Peyer's patch (tissue), 4 donors: ENCODE results near the gene CHAC1. TPM values are rescaled to one million over a fixed set of nuclear protein-coding genes. Genes with fewer than 3 reads are reported as not detected.
A peak's percentile ranks its signal among the peaks of the same experiment; 100 is the strongest.

ENCODE experiments used
- DNase-seq, 3 donors: peaks; one replicate each; pipeline ENCODE4 v3.0.0-alpha.2; 2017 to 2019
- H3K27ac ChIP-seq, 4 donors: fragments of 200-600 bp; sonication (generic); one replicate each; pipeline ENCODE4 v1.5.1; 2016 to 2019
- H3K27me3 ChIP-seq, 2 donors: fragments of 200-600 bp; sonication (generic); one replicate each; pipeline ENCODE4 v1.5.1; 2019
- H3K36me3 ChIP-seq, 3 donors: fragments of 200-600 bp; sonication (generic); one replicate each; pipeline ENCODE4 v1.5.1; 2016 to 2019
- H3K4me1 ChIP-seq, 4 donors: fragments of 200-600 bp; sonication (generic); one replicate each; pipeline ENCODE4 v1.5.1; 2016 to 2019
- H3K4me3 ChIP-seq, 4 donors: fragments of 200-600 bp; sonication (generic); 1 replicate in 3 of 4; 2 replicates in 1 of 4; pipeline ENCODE4 v1.5.1; 2016 to 2019; ENCODE audit warnings: mild to moderate bottlenecking in 1 of 4
- H3K9me3 ChIP-seq, 4 donors: fragments of 200-600 bp; sonication (generic); one replicate each; pipeline ENCODE4 v1.5.1; 2016 to 2019; ENCODE audit warnings: mild to moderate bottlenecking in 1 of 4
- POLR2A ChIP-seq, 2 donors: fragments of 450-650 bp; IDR thresholded peaks; one replicate each; pipeline ENCODE4 v1.5.1; 2017; ENCODE audit warnings: antibody characterized with exemption in 2 of 2, mild to moderate bottlenecking in 2 of 2, moderate library complexity in 2 of 2
- total RNA-seq, 4 donors: library from RNA; depleted of rRNA; stranded (reverse); fragments of >200 nt; gene quantifications; one replicate each; pipeline ENCODE4 v1.1.0, GENCODE V29; 2016
- TF ChIP-seq, protein P1 (sequence below), 6 experiments: fragments of 450-650 bp in 4 of 6; fragments of 200-600 bp in 2 of 6; sonication (generic) in 1 of 6; IDR thresholded peaks; one replicate each; pipeline ENCODE4 v1.5.1; 2017 to 2019; ENCODE audit warnings: antibody characterized with exemption in 6 of 6, mild to moderate bottlenecking in 3 of 6, moderate library complexity in 1 of 6

The CHAC1 gene
- total RNA-seq, 4 donors from 2014 or later = 2.4 TPM; not detected in 3

DNA sequence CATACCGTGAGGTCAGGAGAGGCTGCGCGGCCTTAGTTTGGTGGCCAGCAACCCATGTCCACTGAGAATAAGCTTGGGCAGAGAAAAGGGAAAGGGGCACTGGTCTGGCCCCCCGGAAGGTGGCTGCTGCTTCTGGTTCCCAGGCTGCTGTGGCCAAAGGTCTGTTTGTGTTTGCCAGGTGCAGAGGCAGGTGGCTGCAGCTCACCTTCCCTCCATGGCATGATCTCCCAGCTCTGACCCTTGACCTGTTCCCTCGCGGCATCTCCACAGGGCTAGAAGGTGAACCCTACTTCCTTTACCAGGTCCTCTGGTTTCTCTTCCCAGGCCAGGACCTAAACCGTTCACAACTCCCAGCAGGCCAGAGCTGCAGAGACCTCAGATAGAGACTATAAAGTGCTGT, 45.2 kb upstream of the CHAC1 start:
- Histone ChIP-seq H3K27ac (peak overlapping the region; percentile 84 to 93 (median 92)), H3K27me3 (no peaks in the 10 kb centered on the region), H3K36me3 (peaks cover 0 to 7% (median 0%) of the 10 kb centered on the region in 3 donors), H3K4me1 (peaks cover 0 to 65% (median 17%) of the 10 kb centered on the region in 4 donors), H3K9me3 (no peaks in the 10 kb centered on the region), H3K4me3 (no peak overlapping the region)
- TF ChIP-seq, protein P1, sequence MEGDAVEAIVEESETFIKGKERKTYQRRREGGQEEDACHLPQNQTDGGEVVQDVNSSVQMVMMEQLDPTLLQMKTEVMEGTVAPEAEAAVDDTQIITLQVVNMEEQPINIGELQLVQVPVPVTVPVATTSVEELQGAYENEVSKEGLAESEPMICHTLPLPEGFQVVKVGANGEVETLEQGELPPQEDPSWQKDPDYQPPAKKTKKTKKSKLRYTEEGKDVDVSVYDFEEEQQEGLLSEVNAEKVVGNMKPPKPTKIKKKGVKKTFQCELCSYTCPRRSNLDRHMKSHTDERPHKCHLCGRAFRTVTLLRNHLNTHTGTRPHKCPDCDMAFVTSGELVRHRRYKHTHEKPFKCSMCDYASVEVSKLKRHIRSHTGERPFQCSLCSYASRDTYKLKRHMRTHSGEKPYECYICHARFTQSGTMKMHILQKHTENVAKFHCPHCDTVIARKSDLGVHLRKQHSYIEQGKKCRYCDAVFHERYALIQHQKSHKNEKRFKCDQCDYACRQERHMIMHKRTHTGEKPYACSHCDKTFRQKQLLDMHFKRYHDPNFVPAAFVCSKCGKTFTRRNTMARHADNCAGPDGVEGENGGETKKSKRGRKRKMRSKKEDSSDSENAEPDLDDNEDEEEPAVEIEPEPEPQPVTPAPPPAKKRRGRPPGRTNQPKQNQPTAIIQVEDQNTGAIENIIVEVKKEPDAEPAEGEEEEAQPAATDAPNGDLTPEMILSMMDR (IDR thresholded peaks at IDR 0.05) = no peak
- no peak for TF ChIP-seq POLR2A (IDR thresholded peaks at IDR 0.05)
- DNase-seq = peak in 1 of 3 donors; percentile 75

DNA sequence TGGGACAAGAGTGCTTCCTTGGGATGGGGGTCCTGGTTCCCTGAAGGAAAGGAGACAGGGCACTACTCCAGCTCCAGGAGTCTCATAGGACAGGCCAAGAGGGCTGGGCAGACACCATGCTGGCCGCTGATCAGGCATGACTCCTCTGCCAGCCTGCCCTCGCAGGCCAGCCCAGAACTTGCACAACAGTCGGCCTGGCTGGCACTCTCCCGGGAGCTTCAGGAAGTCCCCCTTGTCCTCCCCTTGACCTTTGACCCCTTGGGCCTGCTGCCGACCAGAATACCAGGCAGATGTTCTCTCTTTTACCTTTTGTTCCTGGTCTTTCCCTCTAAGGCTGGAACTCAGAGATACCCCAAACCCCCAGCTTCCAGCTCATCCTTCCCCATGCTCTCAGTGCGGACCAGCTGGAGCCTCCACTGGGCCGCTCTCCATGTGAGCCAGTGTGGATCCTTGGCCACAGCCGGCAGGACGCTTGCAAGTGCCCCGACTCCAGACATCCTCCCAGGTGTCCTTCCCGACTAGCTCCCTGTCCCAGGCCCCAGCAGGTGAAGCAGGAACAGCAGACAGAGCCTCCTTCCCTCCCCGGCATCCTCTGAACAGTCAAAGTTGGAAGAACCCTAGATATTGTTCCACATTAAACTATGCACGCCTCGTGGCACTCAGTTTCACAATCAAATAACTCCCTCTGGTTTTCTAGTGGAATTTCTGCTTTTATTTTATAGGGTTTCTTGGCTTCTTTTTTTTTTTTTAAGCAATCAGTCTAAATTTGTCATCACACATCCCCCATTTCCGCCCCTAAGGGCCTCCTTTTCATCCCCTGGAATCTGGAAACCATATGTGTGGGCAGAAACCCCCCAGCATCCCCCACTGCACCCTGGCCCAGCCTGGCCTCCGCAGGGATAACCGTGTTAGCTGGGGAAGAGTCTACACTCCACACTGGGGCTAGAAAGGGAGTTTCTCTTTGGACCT, 43.3 kb upstream of the CHAC1 start:
- Histone ChIP-seq H3K27me3 (no peaks in the 10 kb centered on the region), H3K4me3 (no peak overlapping the region), H3K9me3 (no peaks in the 10 kb centered on the region), H3K36me3 (no peaks in the 10 kb centered on the region), H3K27ac (no peak overlapping the region), H3K4me1 (peaks cover 0 to 51% (median 15%) of the 10 kb centered on the region in 4 donors)
- DNase-seq = no peak
- no peak for TF ChIP-seq POLR2A (IDR thresholded peaks at IDR 0.05)
- TF ChIP-seq, protein P1 (IDR thresholded peaks at IDR 0.05) = no peak

DNA sequence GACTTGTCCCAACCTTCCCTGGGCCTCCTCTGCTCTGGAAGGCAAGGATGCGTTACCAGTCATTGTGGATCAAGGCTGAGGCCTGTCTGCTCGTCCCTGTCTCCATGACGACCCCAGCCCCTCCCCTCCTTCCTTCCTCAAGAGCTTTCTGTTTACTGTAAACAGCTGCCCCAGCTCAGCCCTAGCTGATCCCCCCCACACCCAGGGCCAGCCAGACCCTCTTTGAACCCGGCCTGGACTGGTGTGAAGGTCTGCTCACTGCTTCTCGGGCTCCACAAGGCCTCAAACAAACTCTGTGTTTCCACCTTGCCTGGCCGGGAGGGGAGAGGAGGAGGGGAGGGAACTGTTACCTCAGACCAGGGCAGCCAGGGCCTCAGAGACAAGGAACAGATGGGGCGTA, 42.1 kb upstream of the CHAC1 start:
- no peak overlapping the region for H3K27ac ChIP-seq

DNA sequence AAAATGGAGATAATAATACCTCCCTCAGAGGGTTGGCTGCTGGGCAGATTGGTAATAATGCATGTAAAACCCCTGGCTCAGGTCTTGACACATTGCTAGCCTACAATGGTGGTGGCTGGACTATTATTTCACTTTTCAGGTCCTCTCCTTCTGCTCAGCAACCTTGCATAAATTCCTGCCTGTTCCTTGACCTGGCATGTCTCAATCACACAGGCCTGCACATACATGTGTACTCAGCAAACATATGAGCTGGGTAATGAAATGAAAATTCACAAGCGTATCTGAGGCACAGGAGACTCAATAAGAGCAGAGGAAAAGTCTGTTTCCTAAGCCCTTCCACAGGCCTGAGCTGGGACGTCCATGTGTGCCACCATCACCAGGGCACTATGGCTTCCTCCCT, 41.6 kb upstream of the CHAC1 start:
- no peaks in the 10 kb centered on the region for H3K36me3 ChIP-seq
- TF ChIP-seq, protein P1 (IDR thresholded peaks at IDR 0.05) = no peak
- no peak for TF ChIP-seq POLR2A (IDR thresholded peaks at IDR 0.05)
- no peak for DNase-seq
- H3K27ac ChIP-seq = no peak overlapping the region
- no peak overlapping the region for H3K4me3 ChIP-seq
- H3K4me1 ChIP-seq = peaks cover 0 to 35% (median 7%) of the 10 kb centered on the region in 4 donors
- no peaks in the 10 kb centered on the region for H3K27me3 ChIP-seq
- H3K9me3 ChIP-seq = no peaks in the 10 kb centered on the region

More for the DNA sequence above, 42.1 kb upstream of the CHAC1 start:
- H3K9me3 ChIP-seq = no peaks in the 10 kb centered on the region
- peaks cover 0 to 40% (median 10%) of the 10 kb centered on the region in 4 donors for H3K4me1 ChIP-seq
- H3K4me3 ChIP-seq = no peak overlapping the region
- no peaks in the 10 kb centered on the region for H3K27me3 ChIP-seq
- no peaks in the 10 kb centered on the region for H3K36me3 ChIP-seq
- no peak for TF ChIP-seq POLR2A (IDR thresholded peaks at IDR 0.05)
- TF ChIP-seq, protein P1 (IDR thresholded peaks at IDR 0.05) = no peak
- peak in 1 of 3 donors; percentile 40 for DNase-seq

DNA sequence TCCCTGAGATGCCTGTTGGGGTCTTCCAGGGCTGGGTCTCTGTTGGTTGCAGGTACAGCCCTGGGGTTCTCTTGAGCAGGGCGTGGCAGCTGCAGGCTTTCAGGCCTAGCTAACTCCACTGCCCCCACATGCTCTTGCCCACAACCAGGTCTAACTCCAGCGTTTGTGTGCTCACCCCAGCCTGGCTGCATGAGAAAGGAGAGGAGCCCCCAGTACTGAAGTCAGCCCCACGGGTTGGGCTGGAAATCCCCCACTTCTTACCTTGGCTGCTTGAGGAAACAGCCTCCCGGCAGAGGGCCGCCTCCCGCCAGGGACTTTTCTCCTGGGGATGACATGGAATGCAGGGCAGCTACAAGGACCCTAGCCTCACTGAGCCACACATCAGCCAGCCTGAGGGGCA, 40.8 kb upstream of the CHAC1 start:
- peaks cover 0 to 27% (median 2%) of the 10 kb centered on the region in 4 donors for H3K4me1 ChIP-seq
- H3K9me3 ChIP-seq = no peaks in the 10 kb centered on the region
- H3K4me3 ChIP-seq = no peak overlapping the region
- DNase-seq = no peak
- no peak overlapping the region for H3K27ac ChIP-seq
- no peaks in the 10 kb centered on the region for H3K36me3 ChIP-seq
- TF ChIP-seq POLR2A (IDR thresholded peaks at IDR 0.05) = no peak
- TF ChIP-seq, protein P1 (IDR thresholded peaks at IDR 0.05) = no peak
- H3K27me3 ChIP-seq = no peaks in the 10 kb centered on the region
